ENCODE data around the gene CEP170B.

DNA sequence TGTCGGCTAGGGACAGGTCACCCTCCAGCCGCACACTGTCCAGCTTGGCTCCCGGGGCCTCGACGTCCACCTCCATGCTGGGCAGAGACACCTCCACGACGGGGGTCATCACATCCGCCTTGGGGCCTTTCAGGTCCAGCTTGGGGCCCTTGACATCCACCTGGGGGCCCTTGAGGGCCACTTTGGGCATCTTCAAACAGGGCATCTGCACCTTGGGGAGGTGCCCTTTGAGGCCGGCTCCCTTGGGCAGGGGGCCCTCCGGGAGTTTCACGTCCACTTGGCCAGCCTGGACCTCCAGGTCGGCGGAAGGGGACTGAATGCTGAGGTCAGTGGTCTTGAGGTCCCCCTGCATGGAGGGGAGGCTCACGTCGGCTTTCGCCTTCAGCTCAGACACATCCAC, 77.5 kb downstream of the CEP170B start:
- TF ChIP-seq, protein P1, sequence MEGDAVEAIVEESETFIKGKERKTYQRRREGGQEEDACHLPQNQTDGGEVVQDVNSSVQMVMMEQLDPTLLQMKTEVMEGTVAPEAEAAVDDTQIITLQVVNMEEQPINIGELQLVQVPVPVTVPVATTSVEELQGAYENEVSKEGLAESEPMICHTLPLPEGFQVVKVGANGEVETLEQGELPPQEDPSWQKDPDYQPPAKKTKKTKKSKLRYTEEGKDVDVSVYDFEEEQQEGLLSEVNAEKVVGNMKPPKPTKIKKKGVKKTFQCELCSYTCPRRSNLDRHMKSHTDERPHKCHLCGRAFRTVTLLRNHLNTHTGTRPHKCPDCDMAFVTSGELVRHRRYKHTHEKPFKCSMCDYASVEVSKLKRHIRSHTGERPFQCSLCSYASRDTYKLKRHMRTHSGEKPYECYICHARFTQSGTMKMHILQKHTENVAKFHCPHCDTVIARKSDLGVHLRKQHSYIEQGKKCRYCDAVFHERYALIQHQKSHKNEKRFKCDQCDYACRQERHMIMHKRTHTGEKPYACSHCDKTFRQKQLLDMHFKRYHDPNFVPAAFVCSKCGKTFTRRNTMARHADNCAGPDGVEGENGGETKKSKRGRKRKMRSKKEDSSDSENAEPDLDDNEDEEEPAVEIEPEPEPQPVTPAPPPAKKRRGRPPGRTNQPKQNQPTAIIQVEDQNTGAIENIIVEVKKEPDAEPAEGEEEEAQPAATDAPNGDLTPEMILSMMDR (IDR thresholded peaks at IDR 0.05): no peak
- TF ChIP-seq POLR2A (IDR thresholded peaks at IDR 0.05): no peak

Measured in testis (tissue), 2 donors.